Type B pancreatic cell (in vitro differentiated cells): ENCODE results near the gene CTSL. TPM values are rescaled to one million over a fixed set of nuclear protein-coding genes. Genes with fewer than 3 reads are reported as not detected.

Source experiments
- DNase-seq: peaks from one replicate; pipeline ENCODE4 v3.0.0; 2021; ENCODE audit warnings: mixed read lengths; ENCODE audit not compliant: unreplicated experiment; ENCODE audit errors: extremely low spot score
- H3K27ac Mint-ChIP-seq: 2 replicates; pipeline ENCODE4 v1.8.0; 2021; ENCODE audit warnings: mild to moderate bottlenecking, mixed read lengths
- H3K27me3 Mint-ChIP-seq: 2 replicates; pipeline ENCODE4 v1.8.0; 2021; ENCODE audit warnings: mixed read lengths
- H3K36me3 Mint-ChIP-seq: 2 replicates; pipeline ENCODE4 v1.8.0; 2021; ENCODE audit warnings: mixed read lengths
- H3K4me1 Mint-ChIP-seq: one replicate; pipeline ENCODE4 v1.8.0; 2021; ENCODE audit warnings: mixed read lengths; ENCODE audit not compliant: unreplicated experiment
- H3K4me3 Mint-ChIP-seq: 2 replicates; pipeline ENCODE4 v1.8.0; 2021; ENCODE audit warnings: mild to moderate bottlenecking, mixed read lengths
- H3K9me3 Mint-ChIP-seq: 2 replicates; pipeline ENCODE4 v1.8.0; 2021; ENCODE audit warnings: mixed read lengths
- total RNA-seq: library from RNA; stranded (reverse); gene quantifications from 2 replicates; pipeline ENCODE4 v1.2.1, GENCODE V29; 2021; ENCODE audit warnings: low replicate concordance
- TF ChIP-seq, protein P1 (sequence below): fragments of 200-600 bp; sonication (generic); conservative IDR thresholded peaks from 2 replicates; pipeline ENCODE4 v1.5.0; 2021; ENCODE audit warnings: antibody characterized with exemption, mild to moderate bottlenecking

Gene CTSL
- total RNA-seq, 1 donor from 2014 or later = 85.7 TPM

DNA sequence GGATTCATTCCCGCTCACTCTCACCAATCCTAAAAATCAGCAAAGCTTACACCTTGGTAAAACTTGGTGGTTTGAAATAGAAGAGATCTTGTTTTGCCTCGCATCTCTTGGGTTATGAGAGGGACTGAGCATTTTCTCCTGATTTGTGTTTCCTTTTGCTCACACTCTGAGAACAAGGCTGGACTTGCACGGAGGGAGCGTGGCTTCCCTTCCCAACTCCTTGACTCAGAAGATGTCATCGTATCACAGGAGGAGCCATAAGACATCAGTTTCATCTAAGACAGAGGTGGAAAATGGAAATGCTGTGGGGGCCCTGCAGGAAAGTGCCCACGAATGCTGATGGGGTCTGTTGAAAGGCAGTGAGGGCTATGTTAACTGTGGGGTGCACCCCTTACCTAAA lies 37.4 kb downstream of the CTSL start:
- TF ChIP-seq, protein P1, sequence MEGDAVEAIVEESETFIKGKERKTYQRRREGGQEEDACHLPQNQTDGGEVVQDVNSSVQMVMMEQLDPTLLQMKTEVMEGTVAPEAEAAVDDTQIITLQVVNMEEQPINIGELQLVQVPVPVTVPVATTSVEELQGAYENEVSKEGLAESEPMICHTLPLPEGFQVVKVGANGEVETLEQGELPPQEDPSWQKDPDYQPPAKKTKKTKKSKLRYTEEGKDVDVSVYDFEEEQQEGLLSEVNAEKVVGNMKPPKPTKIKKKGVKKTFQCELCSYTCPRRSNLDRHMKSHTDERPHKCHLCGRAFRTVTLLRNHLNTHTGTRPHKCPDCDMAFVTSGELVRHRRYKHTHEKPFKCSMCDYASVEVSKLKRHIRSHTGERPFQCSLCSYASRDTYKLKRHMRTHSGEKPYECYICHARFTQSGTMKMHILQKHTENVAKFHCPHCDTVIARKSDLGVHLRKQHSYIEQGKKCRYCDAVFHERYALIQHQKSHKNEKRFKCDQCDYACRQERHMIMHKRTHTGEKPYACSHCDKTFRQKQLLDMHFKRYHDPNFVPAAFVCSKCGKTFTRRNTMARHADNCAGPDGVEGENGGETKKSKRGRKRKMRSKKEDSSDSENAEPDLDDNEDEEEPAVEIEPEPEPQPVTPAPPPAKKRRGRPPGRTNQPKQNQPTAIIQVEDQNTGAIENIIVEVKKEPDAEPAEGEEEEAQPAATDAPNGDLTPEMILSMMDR = no peak
- Mint-ChIP-seq H3K27ac (peak overlapping the region; percentile 61), H3K4me1 (peaks cover 3% of the 10 kb centered on the region), H3K9me3 (no peaks in the 10 kb centered on the region), H3K4me3 (no peak overlapping the region), H3K27me3 (no peaks in the 10 kb centered on the region), H3K36me3 (no peaks in the 10 kb centered on the region)
- DNase-seq = no peak

DNA sequence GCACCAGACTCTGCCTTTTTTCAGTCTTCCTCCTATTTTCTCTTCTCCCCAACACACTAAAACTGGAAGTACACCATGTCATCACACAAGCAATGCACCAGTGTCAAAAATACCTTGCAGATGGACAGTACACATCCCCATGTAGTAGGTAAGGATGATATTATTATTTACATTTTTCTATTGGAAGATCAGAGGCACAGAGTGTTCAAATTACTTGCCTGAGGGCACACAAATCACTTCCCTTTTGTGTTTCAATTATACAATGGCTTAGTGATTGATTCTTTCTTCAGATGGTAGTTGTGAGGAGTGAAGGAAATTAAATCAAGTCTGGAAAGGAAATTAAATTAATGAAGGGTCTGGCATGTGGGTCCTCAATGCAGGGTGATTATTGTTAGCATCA lies 39.6 kb downstream of the CTSL start:
- Mint-ChIP-seq H3K27me3 (no peaks in the 10 kb centered on the region), H3K4me3 (no peak overlapping the region), H3K27ac (peak overlapping the region; percentile 53), H3K9me3 (no peaks in the 10 kb centered on the region), H3K4me1 (peaks cover 10% of the 10 kb centered on the region), H3K36me3 (no peaks in the 10 kb centered on the region)
- no peak for DNase-seq
- TF ChIP-seq, protein P1 = no peak

DNA sequence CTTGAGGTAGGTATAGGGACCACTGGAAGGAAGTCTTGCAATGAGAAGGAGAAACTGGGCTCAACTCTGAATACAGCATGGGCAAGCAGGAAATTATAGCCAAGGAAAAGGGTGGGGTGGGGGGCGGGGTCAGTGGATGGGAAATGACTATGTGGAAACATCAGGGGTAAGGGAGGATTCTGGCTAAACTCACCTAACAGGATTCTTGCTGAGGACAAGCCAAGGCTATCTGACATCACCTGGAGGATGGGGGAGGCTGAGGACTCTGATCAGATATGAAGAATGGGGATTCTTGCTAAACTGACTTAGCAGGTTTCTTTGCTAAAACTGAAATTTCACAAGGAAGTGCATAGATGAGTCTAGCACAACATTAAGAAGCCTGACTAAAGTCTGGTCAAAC lies 40.8 kb downstream of the CTSL start:
- Mint-ChIP-seq H3K27me3 (no peaks in the 10 kb centered on the region), H3K4me3 (peak overlapping the region; percentile 65), H3K4me1 (peaks cover 10% of the 10 kb centered on the region), H3K9me3 (no peaks in the 10 kb centered on the region), H3K36me3 (no peaks in the 10 kb centered on the region), H3K27ac (peak overlapping the region; percentile 95)
- TF ChIP-seq, protein P1 = no peak
- DNase-seq = no peak

DNA sequence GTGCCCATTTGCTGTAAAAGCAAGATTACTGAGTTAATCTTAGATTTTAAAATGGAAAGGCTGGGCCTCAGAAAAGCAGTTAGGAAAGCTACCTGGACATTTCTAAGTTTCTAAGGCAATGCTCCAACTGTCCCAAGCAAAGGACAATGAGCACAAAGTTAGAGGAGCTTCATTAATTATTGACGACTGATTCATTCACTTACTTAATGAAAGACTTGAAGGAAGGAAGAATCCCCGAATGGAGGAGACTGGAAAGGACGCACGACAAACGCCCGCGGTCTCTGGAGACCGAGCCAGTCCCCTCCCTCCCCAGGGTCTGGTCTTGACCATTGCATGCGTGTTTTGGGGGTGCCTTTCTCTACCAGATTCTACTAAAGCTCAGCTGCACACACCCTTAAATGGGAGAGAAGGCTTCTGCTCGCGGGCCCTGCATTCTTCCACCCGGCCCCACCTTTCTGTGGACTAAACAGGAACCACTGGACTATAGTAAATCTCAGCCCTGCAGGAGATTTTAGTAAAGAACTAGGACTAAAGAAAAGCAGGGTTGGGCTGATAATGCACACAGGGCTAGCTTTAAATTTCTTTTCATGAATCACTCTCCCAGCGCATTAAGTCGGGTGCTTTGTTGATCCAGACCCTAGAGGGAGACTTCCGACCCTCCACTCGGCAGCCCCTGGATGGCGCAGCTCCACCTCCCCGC lies 44.8 kb downstream of the CTSL start:
- no peaks in the 10 kb centered on the region for H3K27me3 Mint-ChIP-seq

DNA sequence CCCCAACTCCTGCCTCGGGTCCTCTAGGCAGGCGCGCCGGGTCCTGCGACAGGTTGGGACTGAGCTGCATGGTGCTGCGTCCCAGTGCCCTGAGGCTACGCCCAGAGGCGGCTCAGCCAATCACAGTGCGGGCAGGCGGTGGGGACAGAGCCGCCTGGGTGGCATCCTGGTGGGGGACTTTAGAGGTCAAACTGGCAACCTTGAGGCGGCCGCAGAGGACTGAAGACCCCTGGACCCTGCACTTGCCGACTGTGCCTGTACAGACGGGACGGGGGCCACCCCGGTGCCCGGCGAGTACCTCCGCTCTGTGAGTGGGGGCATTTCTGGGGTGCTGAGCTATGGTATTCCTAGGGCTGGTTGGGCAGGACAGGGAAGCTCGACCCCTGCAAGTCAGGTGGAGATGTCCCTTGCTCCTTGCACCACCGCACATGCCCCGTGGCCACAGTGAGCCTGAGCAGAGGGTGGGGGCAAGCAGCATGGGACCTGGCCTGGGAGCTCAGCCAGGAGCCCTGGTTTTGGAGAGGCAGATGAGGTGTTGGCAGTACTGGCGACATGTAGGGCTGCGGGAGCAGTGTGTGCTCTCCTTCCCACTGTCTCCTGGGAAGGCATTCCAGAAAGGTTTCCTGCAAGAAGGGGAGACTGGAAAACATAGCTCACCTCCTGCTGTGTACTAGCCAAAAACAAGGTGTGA lies 45.5 kb downstream of the CTSL start:
- DNase-seq = no peak
- Mint-ChIP-seq H3K27me3 (no peaks in the 10 kb centered on the region), H3K4me1 (peaks cover 10% of the 10 kb centered on the region), H3K9me3 (no peaks in the 10 kb centered on the region), H3K27ac (peak overlapping the region; percentile 68), H3K4me3 (no peak overlapping the region), H3K36me3 (no peaks in the 10 kb centered on the region)
- TF ChIP-seq, protein P1 = no peak

More for the DNA sequence above, 44.8 kb downstream of the CTSL start:
- no peak for DNase-seq
- Mint-ChIP-seq H3K36me3 (no peaks in the 10 kb centered on the region), H3K4me1 (peaks cover 10% of the 10 kb centered on the region), H3K27ac (peak overlapping the region; percentile 68), H3K9me3 (no peaks in the 10 kb centered on the region), H3K4me3 (peak overlapping the region; percentile 60)
- TF ChIP-seq, protein P1 = no peak
